Measurements from ENCODE around the gene CCDC74B. TPM values are rescaled to one million over a fixed set of nuclear protein-coding genes. Genes with fewer than 3 reads are reported as not detected.
"Not testable (repeated sequence)": the region's sequence is repeated elsewhere in the genome, so short reads cannot be mapped to it uniquely, and the experiment has no call there.

The CCDC74B gene
- total and polyA plus RNA-seq, 2 of the 8 experiments (the other 6 are each of a cell fraction or from before 2014, with no cell fraction given) = 6.4 to 6.7 TPM

- H2BK20ac ChIP-seq (ENCODE audit: low read length); H3K79me2 ChIP-seq (ENCODE audit: control insufficient read depth in 1 of 2, insufficient read depth in 2 of 2, low read length in 2 of 2); H3K4me1 ChIP-seq (replicated peaks in 1 of 4; ENCODE audit: control insufficient read depth in 3 of 4, insufficient read depth in 4 of 4, low read length in 3 of 4); H3K4ac ChIP-seq (replicated peaks; ENCODE audit: insufficient read length, low read depth, low read length); H3K27me3 ChIP-seq (replicated peaks in 1 of 4; ENCODE audit: control insufficient read depth in 3 of 4, extremely low read depth in 1 of 4, insufficient read depth in 3 of 4, low read length in 3 of 4); H2BK5ac ChIP-seq (ENCODE audit: low read depth, low read length); CTCF ChIA-PET (ENCODE audit: partially characterized antibody); H3K79me1 ChIP-seq (ENCODE audit: low read depth, low read length); DNase-seq (ENCODE audit: low read depth in 1 of 2, low spot score in 2 of 2); H4K5ac ChIP-seq (ENCODE audit: insufficient read length, low read depth, low read length); H2BK12ac ChIP-seq (ENCODE audit: low read depth, low read length); H4K20me1 ChIP-seq (replicated peaks in 1 of 2; ENCODE audit: control insufficient read depth in 1 of 2, insufficient read depth in 2 of 2, low read length in 2 of 2); H4K8ac ChIP-seq (ENCODE audit: extremely low read depth, insufficient read depth, low read length); H3K23ac ChIP-seq (ENCODE audit: insufficient read length); H2AFZ ChIP-seq (ENCODE audit: low read length); H3K4me2 ChIP-seq (ENCODE audit: insufficient read depth in 1 of 2, low read depth in 2 of 2, low read length in 2 of 2); FAIRE-seq; H3K18ac ChIP-seq (ENCODE audit: extremely low read depth, low read length); H3K27ac ChIP-seq (ENCODE audit: low read depth, low read length); H3K9me3 ChIP-seq (ENCODE audit: insufficient read depth in 2 of 2, low read depth in 1 of 2, low read length in 1 of 2); H4K91ac ChIP-seq (replicated peaks; ENCODE audit: insufficient read length, low read length); H3K36me3 ChIP-seq (ENCODE audit: control insufficient read depth in 2 of 4, insufficient read depth in 4 of 4, low read length in 3 of 4); H2BK120ac ChIP-seq (replicated peaks; ENCODE audit: low read depth, low read length); H3K23me2 ChIP-seq (ENCODE audit: low read depth, low read length); H3K56ac ChIP-seq (replicated peaks; ENCODE audit: insufficient read length, low read depth, low read length); H2AK5ac ChIP-seq (ENCODE audit: low read depth, low read length); H2BK15ac ChIP-seq (ENCODE audit: low read length); H3K9ac ChIP-seq (replicated peaks in 1 of 4; ENCODE audit: extremely low read depth in 1 of 4, low read depth in 3 of 4, low read length in 3 of 4); H3K14ac ChIP-seq (ENCODE audit: insufficient read length): not testable (repeated sequence)
- 71% methylated on average over 4 of the region's 14 CpGs; no CpG with 5 or more reads in 1 of the 2 experiments for WGBS, 2 experiments (ENCODE audit: extremely low coverage in 1 of 2, insufficient coverage in 1 of 2, insufficient read length in 1 of 2, insufficient replicate concordance in 2 of 2, low coverage in 1 of 2, low lambda C conversion rate in 2 of 2, missing lambda C conversion rate in 1 of 2)
- POLR2A ChIA-PET (ENCODE audit: partially characterized antibody) = interaction anchor here (0.7 kb wide), 1 partner anchor 1081 kb away, joined by 9 read pairs; the partner anchor contains the start of gene POTEE
- H3K4me3 ChIP-seq (ENCODE audit: extremely low read depth in 1 of 4, insufficient read depth in 2 of 4, low read depth in 3 of 4, low read length in 4 of 4) = peak overlapping the region in 1 of 4 experiments; percentile 18; a peak in 1 of 8 replicates
Observed at GRCh38 chr2:130128464-130128863, 16.4 kb downstream of the CCDC74B start.

GRCh38 chr2:130127726-130128125 is 17.2 kb downstream of the CCDC74B start:
- H2BK20ac ChIP-seq (ENCODE audit: low read length); H2BK12ac ChIP-seq (ENCODE audit: low read depth, low read length); H3K79me1 ChIP-seq (ENCODE audit: low read depth, low read length); H3K27me3 ChIP-seq (replicated peaks in 1 of 4; ENCODE audit: control insufficient read depth in 3 of 4, extremely low read depth in 1 of 4, insufficient read depth in 3 of 4, low read length in 3 of 4); H3K23me2 ChIP-seq (ENCODE audit: low read depth, low read length); H2BK15ac ChIP-seq (ENCODE audit: low read length); FAIRE-seq; DNase-seq (ENCODE audit: low read depth in 1 of 2, low spot score in 2 of 2); H2AK5ac ChIP-seq (ENCODE audit: low read depth, low read length); H3K4me3 ChIP-seq (ENCODE audit: extremely low read depth in 1 of 4, insufficient read depth in 2 of 4, low read depth in 3 of 4, low read length in 4 of 4); H4K20me1 ChIP-seq (replicated peaks in 1 of 2; ENCODE audit: control insufficient read depth in 1 of 2, insufficient read depth in 2 of 2, low read length in 2 of 2); H3K4ac ChIP-seq (replicated peaks; ENCODE audit: insufficient read length, low read depth, low read length); H2BK120ac ChIP-seq (replicated peaks; ENCODE audit: low read depth, low read length); H3K18ac ChIP-seq (ENCODE audit: extremely low read depth, low read length); H3K56ac ChIP-seq (replicated peaks; ENCODE audit: insufficient read length, low read depth, low read length); H3K36me3 ChIP-seq (ENCODE audit: control insufficient read depth in 2 of 4, insufficient read depth in 4 of 4, low read length in 3 of 4); H3K9me3 ChIP-seq (ENCODE audit: insufficient read depth in 2 of 2, low read depth in 1 of 2, low read length in 1 of 2); H4K5ac ChIP-seq (ENCODE audit: insufficient read length, low read depth, low read length); CTCF ChIA-PET (ENCODE audit: partially characterized antibody); H3K9ac ChIP-seq (replicated peaks in 1 of 4; ENCODE audit: extremely low read depth in 1 of 4, low read depth in 3 of 4, low read length in 3 of 4); H3K23ac ChIP-seq (ENCODE audit: insufficient read length); H3K79me2 ChIP-seq (ENCODE audit: control insufficient read depth in 1 of 2, insufficient read depth in 2 of 2, low read length in 2 of 2); H3K27ac ChIP-seq (ENCODE audit: low read depth, low read length); H2AFZ ChIP-seq (ENCODE audit: low read length); H4K8ac ChIP-seq (ENCODE audit: extremely low read depth, insufficient read depth, low read length); H4K91ac ChIP-seq (replicated peaks; ENCODE audit: insufficient read length, low read length); H3K4me1 ChIP-seq (replicated peaks in 1 of 4; ENCODE audit: control insufficient read depth in 3 of 4, insufficient read depth in 4 of 4, low read length in 3 of 4); H3K4me2 ChIP-seq (ENCODE audit: insufficient read depth in 1 of 2, low read depth in 2 of 2, low read length in 2 of 2); H3K14ac ChIP-seq (ENCODE audit: insufficient read length); H2BK5ac ChIP-seq (ENCODE audit: low read depth, low read length); POLR2A ChIA-PET (ENCODE audit: partially characterized antibody): not testable (repeated sequence)
- WGBS, 2 experiments (ENCODE audit: extremely low coverage in 1 of 2, insufficient coverage in 1 of 2, insufficient read length in 1 of 2, insufficient replicate concordance in 2 of 2, low coverage in 1 of 2, low lambda C conversion rate in 2 of 2, missing lambda C conversion rate in 1 of 2) = no CpG with 5 or more reads among the region's 9 CpGs

Data from H1 (cell line).